ENCODE data around the gene TTC33.
A peak's percentile ranks its signal among the peaks of the same experiment; 100 is the strongest.
"Not testable (repeated sequence)": the region's sequence is repeated elsewhere in the genome, so short reads cannot be mapped to it uniquely, and the experiment has no call there.

TTC33 gene

DNA sequence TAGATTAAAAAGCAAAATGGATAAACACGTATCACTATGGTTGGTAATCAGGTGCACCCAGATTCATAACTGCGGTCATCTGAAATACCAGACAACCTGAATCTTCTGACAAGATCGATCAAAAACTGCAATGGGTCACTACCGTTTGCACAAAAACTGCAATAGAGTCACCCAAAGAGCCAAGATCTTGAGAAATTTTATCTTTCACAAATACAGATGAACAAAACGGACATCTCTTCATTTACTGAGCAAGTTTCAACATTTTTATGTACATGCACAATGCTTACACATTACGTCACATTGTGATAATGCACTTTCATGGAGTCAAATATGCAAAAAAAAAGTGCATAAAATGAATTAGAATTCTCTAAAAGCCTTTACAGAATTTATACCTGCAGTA lies 23.8 kb upstream of the TTC33 start:
- DNase-seq, result no peak

DNA sequence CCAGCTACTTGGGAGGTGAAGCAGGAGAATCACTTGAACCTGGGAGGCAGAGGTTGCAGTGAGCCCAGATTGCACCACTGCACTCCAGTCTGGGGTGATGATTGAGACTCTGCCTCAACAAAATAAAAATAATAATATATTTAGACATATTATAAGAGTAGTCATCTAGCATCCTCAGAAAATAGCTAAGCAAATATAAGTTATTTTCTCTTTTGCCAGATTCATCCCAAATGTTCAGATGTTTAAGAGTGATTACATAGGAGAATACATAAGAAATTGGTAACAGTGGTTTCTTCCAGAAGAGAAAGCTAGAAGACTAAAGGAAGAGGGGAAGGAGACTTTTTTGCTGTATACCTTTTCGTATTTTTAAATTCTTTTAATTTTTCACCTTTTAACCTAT lies 22.4 kb upstream of the TTC33 start:
- DNase-seq, result no peak

DNA sequence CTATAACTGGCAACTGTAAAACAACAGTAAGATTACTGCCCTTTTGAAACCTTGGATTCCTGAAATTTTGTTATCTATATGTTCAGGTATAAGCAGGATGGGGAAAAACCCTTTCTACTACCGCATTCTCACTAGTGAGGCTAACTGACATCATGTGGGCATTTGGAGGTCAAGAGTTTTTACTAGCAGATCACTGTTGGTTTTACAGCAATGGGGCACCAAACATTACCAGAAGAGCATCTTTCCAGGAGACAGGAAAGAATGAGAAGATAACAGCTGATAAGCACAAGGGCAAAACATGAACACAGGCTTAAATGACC lies 20.9 kb upstream of the TTC33 start:
- no peak for DNase-seq

DNA sequence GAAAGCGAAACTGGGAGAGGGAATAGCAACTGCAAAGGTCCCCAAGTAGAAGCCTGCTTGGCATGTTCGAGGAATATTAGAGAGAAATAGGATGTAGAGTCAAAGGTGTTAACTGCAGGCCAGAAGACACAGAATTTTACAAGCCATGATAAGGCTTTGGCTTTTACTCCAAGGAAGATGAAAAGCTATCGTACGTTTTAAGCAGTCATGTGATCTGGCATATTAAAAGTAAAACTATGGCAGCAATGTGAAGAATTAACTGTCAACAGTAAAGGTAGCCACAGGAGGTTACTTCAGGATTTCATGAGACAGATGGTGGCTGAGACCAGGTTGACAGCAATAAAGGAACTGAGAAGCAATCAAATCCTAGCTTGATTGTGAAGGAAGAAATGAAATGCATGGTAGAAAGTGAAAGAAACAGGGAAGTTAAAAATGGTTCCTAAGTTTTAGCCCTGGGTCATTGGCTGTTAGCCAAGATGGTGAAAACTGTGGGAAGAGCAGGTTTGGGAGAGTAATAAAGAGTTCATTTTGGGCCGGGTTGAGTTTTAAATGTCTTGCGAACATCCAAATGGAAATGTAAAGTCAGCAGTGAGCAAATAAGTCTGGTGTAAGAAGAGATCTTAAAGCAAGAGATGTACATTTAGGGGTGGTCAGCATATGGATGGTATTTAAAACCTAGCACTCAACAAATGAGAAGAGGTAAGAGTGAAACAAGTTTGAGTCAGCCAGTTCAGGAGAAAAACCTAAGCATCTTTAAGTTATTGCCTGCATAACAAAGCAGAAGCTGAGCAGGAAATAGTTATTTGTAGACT lies 20.3 kb upstream of the TTC33 start:
- no peak for DNase-seq

DNA sequence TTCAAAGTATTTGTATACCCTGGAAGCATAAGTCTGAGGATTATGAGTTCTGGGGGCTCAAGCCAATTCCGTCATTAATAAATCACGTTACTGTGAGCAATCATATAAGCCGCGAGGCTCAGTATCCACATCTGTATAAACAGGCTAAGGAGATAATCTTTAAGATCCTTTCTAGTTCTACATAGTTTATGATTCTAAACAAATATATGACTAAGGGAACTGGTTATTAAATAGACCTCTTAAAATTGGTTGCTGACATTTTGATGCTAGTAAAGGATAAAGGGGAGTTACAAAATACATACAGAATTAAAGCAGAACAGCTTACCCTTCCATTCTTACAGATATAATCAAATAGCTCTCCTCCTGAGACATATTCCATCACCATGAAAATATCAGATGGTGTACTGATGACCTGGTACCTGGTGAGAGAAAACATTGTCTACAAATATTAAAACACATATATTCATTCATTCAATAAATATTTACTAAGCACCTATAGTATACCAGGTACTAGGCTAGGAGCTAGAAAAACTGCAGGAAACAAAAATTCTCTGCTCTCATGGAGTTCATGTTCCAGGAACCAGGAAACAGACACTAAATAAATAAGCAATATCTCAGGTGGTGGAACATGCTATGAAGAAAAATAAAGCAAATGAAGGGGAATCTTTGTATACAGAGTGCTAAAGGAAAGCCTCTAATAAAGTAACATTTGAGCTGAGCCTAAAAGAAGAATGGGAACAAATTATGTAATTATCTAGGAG lies 19.5 kb upstream of the TTC33 start:
- DNase-seq, result no peak

DNA sequence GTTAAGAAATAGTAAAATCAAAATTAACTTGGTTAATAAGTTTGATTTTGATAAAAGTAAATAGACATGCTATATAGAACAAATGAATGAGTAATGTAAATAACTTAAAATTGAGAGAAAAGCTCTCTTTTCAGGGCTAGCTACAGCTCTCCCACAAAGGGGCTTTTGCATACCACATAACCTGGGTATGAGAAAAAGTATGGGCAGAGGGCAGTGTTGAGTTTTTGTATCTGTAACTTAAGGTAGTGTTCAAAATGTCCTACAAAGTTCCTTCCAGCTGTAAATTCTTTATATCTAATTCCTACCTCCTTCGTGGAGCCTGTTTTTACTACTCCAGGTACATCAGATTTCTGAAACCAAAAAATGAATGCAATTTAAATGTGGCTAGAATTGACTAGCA lies 18.9 kb upstream of the TTC33 start:
- DNase-seq, result no peak

DNA sequence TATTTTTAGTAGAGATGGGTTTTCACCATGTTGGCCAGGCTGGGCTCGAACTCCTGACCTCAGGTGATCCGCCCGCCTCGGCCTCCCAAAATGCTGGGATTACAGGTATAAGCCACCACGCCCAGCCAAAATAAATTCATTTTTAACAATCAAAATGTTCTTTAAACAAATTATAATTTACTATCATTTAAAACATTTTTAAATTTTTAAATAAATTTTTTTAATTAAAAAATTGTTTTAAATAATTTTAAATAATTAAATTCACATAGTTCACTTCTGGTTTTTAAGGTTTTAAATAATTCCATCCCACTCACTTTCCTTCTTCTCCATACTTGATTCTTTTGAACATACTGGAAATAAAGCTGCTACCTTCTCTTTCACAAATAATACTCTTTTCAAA lies 15.0 kb upstream of the TTC33 start:
- no peak for DNase-seq

DNA sequence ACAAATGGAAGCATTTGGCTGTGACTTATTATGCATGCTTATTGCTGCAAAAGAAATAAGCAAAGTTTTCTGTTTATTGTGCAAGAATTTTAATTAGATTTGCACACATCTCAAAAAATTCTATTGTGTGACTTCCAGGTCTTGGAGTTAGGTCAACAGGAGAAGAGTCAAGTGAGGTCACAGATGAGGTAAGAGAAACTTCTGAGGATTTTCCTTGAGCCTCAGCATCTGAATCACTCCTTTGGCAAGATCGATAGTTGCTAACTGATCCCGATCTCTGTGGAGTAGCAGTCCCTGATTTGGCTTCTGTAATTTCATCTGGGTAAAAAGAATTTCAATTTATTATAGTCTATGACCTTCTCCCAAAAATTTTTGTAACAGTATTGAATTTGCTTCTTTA lies 6.9 kb upstream of the TTC33 start:
- DNase-seq, result no peak

DNA sequence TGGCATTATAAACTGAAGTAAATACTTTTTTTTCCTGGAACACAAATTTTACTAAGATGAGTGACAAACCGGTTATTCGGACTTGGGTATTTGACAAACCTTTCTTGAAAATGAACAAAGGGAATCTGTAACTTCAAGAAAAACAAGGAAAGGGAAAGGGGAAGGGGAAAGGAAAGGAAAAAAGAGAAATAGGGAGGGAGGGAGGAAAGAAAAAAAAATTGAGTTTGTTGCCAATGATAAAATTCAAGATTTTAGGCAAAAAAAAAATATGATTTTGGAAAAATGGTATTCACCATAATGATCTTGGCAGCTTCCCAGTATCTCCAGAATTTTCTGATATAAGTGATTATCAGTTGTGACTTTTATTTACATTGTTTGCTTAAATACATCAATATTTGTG lies 1.6 kb upstream of the TTC33 start:
- no peak for DNase-seq

DNA sequence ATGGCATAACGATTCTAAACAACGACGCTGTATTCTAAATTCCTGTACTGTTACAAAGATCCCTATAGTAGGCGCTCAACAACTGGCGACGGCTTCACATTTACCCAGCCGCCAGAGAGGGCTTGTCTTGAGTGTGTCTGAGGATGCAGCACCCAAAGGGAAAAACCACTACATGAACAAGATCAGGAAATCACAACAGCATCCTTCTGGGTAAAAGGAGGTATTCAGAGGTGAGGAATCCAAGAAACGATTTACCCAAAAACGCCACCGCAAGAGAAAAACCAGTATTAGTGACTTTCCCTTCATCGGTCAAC lies 711 bp downstream of the TTC33 start:
- DNase-seq, result peak; percentile 79

DNA sequence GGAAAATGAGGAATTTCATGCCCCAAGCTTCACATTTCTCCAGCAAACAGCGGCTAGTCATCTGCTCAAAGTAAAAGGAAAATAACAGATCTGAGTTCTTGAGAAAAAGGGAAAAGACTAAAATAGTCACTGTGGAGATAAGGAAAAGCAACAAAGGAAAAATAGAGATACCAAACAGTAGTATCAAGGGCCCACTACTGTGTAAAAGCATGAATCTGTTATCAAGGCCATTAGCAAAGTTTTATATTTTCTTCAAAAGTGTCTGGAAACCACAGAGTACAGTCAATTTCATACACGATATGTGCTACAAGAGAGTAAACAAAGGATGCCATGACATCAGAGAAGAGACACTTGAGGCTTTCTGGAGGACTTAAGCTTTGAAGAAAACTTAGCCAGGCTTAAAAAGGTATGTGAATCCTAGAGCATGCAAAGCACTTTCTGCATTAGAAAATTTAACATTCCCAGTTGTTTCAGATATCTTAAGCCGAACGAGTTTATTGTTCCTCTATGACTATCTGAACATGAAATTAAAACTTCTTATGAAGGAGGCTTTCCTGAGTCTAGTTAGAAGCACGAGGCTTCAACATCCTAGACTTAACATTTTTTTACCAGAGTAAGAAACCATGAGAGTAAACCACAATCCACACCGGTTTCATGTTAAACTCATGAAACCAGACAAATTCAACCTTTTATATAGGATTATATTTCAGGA lies 1.2 kb downstream of the TTC33 start:
- peak; percentile 36 for DNase-seq

DNA sequence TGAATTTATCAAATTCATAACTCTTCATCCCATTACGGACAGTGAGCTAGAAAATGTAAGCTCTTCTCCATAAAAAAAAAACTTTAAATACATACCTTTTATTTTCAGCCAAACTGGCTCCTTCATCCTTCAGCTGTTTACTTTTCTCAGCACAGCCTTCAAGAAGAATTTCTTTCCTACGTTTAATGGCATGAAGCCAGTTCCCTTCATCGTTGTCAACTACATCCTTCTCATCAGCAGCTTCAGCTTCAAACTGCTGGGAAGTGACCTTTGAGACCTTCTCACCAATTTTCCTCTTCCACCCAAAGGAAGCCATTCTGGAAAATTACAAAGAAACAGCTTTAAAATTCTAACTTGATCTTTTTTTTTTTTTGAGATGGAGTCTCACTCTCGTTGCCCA lies 9.1 kb downstream of the TTC33 start:
- no peak for DNase-seq

DNA sequence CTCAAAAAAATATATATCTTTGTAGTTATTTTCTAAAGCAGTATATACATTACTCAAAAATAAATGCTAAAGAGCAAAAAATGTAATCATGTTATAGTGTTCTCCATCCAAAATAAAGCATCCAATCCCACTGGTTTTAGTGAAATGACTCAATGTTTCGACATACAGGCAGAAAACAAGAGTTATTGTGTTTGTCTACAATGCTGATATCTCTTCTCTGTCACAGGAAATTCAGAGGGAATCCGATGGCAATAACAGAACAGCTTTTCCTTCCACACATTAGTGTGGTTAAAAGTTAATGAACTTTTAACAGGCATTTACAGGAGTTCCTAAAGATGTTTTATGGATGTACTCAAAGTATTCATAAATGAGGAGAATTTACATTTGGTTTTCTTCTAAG lies 12.0 kb downstream of the TTC33 start:
- DNase-seq, result no peak

DNA sequence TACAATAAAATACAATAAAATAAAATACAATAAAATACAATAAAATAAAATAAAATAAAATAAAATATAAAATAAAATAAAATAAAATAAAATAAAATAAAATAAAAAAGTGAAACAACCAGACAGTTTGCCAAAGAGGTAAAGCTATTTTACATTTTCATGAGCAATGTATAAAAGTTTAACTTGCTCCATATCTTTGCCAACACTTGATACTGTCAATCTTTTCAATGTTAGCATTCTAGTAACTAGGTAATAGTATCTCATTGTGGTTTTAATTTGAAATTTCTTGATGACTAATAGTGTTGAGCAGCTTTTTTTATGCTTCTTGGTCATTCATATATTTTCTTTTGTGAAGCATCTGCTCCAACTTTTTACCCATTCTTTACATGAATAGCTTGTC lies 17.3 kb downstream of the TTC33 start:
- no peak for DNase-seq

DNA sequence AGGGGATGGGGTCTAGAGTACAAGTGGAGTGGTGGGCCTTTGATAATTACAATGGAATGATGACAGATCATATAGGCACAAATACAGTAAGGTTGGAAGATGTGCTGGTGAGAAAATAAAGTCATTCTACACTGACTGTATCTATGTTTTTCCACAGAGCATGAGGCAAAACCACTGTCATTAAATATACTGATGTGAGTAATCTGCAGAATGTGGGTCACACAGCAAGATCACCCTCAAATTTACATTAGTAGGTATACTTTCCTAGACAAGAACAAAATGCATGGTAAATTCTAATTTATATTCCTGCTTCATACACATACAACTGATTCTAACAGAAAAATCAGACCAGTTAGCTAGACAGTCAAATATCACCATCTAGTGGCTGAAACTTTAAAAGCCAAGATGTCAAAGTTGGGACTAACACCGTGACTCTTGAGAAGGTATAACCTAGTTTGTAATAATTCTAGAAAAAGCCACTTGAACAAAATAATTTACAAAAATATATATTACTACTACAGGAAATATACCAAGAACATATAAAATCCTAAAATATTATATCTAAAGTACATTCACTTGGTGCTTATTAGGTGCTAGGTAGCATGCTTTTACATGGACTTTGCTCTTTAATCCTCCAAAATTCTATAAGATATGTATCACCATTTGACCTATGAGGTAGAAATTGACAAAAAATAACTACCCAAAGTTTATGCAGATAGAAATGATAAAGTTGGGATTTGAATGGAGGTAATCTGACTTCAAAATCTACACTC lies 19.5 kb downstream of the TTC33 start:
- DNase-seq, result peak; percentile 87

DNA sequence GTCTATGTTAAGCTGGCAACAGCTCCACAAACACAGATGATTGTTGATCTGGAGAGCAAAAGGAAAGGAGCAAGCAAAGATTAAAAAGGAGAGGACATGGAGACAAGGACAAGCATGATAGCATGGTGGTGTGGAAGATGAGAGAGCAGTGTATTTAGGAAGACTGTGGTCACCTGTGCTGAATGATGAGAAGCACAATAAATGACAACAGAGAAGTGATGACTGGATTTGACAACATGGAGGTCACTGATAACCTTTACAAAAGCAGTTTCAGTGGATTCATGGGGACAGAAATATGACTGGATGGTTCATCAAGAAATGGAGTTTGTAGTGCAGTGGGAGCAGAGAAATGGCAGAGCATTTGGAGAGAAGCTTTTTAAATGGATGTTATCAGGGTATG lies 20.2 kb downstream of the TTC33 start:
- no peak for DNase-seq

DNA sequence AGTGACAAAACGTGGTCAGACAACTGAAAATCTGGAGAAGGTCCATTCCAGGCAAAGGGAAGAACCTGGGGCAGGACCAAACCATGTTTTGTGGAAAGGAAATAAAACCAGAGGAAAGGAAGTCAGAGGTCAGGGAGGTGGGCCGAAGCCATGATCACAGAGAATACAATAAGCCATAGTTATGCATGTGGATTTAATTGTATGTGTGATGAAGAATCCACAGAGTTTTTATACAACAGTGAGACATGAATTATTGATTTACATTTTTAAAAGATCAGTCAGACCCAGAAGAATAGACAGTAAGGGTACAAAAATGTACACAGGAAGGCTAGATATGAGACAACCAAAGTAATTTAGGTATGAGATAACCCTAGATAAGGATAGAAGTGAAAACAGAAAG lies 20.8 kb downstream of the TTC33 start:
- no peak for DNase-seq

DNA sequence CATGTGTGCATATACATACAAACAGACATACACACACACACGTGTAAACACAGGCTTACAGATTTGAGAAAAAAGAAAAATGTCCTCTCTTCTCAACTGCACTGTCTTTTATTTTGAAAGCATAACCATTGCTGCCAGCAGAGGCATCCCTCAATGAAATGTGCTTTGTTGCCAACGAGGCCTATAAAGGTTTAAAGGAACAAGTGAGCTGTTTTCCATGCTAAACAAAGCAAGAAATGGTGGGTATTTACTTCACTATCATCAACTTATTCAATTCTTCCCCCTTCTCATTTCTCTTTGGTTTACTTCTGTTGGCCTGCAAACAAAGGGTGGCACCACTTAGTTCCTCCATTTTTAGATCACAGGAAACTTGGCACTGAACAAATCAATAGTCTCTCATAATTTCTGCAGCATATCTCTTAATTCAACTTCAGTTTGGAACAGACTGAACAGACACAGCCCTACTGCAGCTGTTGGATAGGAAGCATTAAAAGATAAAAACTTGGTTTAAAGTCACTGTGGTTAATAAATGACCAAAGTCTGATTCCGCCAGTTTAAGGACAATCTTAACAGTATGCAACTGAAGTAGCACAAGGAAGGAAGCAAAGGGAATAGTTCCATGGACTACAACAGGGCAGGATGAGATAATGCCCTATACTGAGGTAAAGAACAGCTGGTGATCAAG lies 21.7 kb downstream of the TTC33 start:
- DNase-seq, result no peak

DNA sequence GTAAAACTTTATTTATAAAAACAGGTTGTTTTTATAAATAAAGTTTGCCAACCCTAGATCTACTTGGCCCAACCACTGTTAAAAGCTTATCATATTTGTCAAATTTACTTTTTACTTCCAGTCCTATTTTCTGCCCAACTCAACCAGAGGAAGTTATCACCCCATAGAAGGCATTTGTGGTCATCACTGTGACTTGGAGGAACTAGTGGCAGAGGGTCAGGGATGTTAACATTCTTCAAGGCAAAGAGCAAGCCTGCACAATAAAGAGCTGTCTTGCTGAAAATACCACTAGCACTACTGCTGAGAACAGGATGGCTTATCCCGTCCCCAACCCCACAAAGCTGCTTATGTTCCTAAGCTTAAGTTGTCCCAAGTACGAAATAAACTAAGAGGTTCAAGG lies 22.3 kb downstream of the TTC33 start:
- DNase-seq, result no peak

DNA sequence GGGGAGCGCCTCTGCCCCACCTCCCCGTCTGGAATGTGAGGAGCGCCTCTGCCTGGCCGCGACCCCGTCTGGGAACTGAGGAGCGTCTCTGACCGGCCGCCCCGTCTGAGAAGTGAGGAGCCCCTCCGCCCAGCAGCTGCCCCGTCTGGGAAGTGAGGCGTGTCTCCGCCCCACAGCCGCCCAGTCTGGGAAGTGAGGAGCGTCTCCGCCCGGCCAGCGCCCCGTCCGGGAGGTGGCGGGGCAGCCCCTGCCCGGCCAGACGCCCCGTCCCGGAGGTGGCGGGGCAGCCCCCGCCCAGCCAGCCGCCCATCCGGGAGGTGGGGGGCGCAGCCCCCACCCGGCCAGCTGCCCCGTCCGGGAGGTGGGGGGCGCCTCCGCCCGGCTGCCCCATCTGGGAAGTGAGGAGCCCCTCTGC lies 33.3 kb downstream of the TTC33 start:
- DNase-seq, result not testable (repeated sequence)

DNA sequence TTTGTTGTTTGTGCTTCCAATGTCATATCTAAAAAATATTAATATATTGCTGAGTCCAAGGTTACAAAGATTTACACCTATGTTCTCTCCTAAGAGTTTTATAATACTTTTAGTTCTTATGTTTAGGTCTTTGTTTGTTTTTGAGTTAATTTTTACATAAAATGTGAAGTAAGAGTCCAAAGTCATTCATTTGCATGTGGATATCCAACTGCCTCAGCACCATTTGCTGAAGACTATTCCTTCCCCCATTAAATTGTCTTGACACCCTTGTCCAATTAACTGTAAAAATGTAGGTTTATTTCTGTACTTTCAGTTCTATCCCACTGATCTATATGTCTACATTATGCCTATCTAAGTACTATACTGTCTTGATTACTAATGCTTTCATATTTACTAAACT lies 35.7 kb downstream of the TTC33 start:
- no peak for DNase-seq

DNA sequence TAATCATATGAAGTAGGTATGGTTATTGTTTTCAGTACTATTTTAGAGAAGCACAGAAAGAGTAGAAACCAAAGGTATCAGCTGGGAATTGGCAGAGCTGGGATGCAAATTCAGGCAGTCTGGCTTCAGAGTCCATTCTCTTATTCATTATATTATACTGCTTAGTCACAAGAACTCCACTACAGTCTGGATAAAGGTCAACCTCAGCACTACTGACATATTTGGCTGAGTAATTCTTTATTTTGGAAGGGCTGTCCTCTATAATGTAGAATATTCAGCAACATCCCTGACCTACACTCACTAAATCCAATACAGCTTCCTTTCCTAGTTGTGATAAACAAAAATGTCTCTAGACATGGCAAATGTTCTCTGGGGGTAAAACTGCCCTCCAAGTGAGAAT lies 38.5 kb downstream of the TTC33 start:
- no peak for DNase-seq

DNA sequence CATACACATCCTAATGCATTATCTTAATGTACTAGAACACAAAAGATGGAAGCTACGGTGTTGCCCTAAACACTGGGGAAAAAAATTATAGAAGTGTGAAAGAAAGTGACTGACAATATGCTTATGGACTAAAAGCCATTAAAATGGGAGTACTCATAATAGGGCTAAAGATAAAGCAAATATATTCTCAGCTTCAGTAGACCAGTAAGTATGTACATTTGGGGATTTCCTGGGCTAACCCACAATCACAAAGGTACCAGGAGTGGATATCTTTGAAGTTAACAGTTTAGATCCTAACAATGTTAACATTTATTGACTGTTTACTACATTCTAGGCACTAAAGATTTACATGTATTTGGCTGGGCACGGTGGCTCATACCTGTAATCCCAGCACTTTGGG lies 39.2 kb downstream of the TTC33 start:
- DNase-seq, result no peak
